NOMO-1 (cell line): ENCODE measurements around the gene RBM26.
"Not testable (repeated sequence)": the region's sequence is repeated elsewhere in the genome, so short reads cannot be mapped to it uniquely, and the experiment has no call there.

Source experiments
- DNase-seq, 2 experiments: peaks; one replicate each; lab custom pipeline; 2025; ENCODE audit not compliant: unreplicated experiment in 2 of 2; lab: John Stamatoyannopoulos, UW

RBM26 gene

DNA sequence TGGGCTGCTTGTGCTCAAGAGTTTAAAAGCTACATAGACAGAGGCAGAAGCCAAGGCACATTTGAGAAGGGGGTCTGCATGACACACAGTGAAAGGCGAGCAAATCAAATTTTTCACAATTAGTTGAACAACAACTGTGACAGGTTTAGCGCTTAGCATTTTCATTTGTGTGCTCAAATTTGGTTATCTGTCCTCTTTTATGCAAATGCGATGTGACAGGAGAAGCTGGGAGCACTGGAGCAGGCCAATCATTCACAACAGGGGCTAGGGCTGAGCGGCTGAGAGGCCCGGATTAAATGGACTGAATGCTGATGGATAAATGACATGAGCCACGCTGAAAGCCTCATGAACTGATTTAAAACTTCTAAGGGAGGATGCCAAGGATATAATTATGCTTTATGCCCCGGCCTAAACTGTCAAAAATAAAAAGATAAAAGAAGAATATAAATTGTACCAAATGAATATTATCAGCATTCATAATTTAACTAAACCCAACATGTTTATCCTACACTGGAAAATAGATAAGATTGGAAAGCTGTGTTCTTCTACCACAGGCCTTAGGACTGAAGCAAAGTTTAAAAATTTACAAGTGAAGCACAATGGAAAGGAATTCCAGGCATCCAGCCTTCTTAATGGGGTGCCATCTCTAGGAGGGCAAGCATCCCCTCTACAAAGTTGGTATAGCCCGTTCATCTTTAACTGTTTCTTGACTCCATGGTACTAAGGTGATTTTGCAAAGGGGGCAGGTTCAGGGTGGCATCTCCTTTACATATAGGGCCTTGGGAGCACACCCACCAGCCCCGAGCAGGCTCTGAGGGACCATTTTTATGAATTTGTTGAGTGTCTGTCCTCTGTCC, 117.9 kb downstream of the RBM26 start:
- DNase-seq: no peak

GRCh38 chr13:79285159-79285558, 120.9 kb downstream of the RBM26 start:
- DNase-seq: no peak

GRCh38 chr13:79283742-79284141, 122.3 kb downstream of the RBM26 start:
- no peak for DNase-seq

DNA sequence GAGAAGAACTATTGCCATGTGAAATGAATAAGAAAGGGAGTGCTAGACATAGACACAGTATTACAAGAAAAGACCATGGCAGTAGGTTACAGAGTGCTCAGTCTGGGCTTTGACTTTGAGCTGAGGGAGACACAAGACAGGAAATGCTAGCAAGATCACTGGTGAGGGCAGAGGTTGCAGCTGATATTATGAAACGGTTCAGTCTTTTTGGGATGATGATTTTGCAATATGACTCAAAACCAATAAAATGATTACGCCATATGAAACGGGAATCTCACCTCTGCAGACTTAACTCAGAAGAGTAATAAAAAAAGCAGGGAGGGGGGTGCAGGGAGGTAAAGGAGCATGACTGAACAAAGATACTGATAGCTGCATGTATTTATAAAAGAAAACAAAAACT, 123.1 kb downstream of the RBM26 start:
- peak; percentile 75 to 85 for DNase-seq

- DNase-seq: no peak
These were observed 123.5 kb downstream of the RBM26 start for GRCh38 chr13:79282508-79282907.

DNA sequence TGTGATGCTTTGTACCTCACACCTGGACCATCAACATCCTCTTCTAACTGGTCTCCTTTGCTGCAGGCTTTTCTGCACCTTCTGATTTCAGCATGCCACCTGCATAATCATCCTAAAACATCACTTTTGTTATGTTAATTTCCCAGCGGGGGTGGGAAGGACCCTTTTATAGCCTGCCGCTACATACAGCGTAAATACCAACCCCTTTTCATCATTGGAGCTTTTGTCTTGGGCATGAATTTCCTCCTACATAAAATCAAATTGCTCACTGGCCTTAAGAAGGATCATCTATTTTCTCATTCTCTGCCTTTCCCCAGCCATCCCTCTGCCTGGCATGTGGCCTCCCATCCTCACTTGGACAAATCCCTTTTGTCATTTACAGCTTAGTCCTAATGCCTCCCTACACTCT, 124.7 kb downstream of the RBM26 start:
- no peak for DNase-seq

DNA sequence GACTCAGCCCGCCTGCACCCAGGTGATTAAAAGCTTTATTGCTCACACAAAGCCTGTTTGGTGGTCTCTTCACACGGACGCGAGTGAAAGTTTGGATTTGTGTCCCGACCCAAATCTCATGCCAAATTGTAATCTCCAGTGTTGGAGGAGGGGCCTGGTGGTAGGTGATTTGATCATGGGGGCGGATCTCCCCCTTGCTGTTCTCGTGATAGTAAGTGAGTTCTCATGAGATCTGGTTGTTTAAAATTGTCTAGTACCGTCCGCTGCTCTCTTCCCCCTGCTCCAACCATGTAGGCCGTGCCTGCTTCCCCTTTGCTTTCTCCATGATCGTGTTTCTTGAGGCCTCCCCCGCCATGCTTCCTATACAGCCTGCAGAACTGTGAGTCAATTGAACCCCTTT, 126.3 kb downstream of the RBM26 start:
- not testable (repeated sequence) for DNase-seq

GRCh38 chr13:79273045-79273444, 133.0 kb downstream of the RBM26 start:
- DNase-seq: no peak

DNA sequence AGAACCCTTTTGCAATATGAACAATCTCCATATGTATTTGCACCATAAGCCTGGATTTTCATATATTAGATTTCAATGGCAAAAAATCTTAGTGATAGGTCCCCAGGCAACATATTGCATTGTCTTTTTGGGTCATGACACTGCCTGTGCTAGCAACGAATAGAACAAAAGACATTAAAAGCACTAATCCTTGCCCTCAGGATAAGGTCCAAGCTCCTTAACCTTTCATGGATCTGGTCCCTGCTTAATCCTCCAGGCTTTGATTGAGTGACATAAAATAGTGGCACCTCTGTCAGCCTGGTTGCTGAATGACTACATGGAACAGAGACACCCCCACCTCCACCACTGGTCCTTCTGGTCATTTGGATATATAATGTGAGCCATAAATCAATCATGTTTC, 134.4 kb downstream of the RBM26 start:
- no peak for DNase-seq

- no peak for DNase-seq
These were observed 135.2 kb downstream of the RBM26 start for GRCh38 chr13:79270859-79271258.
